BE2C (cell line): ENCODE data around the gene VAMP1.

Experiments
- DNase-seq: peaks from one replicate; pipeline ENCODE4 v3.0.0-alpha.2; 2020
- H3K27me3 ChIP-seq: fragments of 250-450 bp; sonication (Bioruptor Pico); 2 replicates; pipeline ENCODE4 v1.5.1; 2020; ENCODE audit warnings: mild to moderate bottlenecking
- H3K36me3 ChIP-seq: fragments of 250-450 bp; sonication (Bioruptor Pico); 2 replicates; pipeline ENCODE4 v1.5.1; 2020; ENCODE audit warnings: mild to moderate bottlenecking
- H3K4me1 ChIP-seq: fragments of 250-450 bp; sonication (Bioruptor Pico); 2 replicates; pipeline ENCODE4 v1.5.1; 2020
- H3K4me3 ChIP-seq: 2 replicates; pipeline ENCODE4 v1.5.1; 2011; ENCODE audit warnings: low read depth, low read length
- H3K9me3 ChIP-seq: fragments of 250-450 bp; sonication (Bioruptor Pico); 2 replicates; pipeline ENCODE4 v1.5.1; 2020
- TF ChIP-seq, protein P1 (sequence below): IDR thresholded peaks from 2 replicates; pipeline ENCODE4 v1.5.1; 2012; ENCODE audit warnings: mild to moderate bottlenecking, low read depth, low read length

Gene VAMP1

DNA sequence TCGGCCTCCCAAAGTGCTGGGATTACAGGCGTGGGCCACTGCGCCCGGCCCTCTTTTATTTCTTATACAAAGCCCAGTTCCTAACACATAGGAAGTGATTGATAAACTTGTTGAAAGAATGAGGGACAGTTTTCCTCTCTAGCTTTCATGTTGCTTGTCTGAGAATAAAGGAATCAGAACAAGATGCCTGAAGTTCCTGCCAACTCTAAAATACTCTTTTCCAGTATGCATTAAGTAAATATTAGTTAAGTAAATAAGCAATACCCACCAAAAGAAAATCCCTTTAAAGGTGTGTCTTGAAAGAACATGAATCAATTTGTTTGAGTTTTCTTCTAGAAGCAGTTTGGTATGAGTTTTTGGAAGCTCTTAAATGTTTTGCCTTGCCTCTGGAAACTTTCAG is 50.1 kb downstream of the VAMP1 start:
- no peak for DNase-seq
- H3K27me3 ChIP-seq: no peaks in the 10 kb centered on the region; the same call in 1 of the 2 replicates
- peaks cover 3% of the 10 kb centered on the region; the same call in 1 of the 2 replicates for H3K9me3 ChIP-seq
- no peak overlapping the region for H3K4me3 ChIP-seq
- no peaks in the 10 kb centered on the region for H3K4me1 ChIP-seq
- no peaks in the 10 kb centered on the region for H3K36me3 ChIP-seq
- TF ChIP-seq, protein P1, sequence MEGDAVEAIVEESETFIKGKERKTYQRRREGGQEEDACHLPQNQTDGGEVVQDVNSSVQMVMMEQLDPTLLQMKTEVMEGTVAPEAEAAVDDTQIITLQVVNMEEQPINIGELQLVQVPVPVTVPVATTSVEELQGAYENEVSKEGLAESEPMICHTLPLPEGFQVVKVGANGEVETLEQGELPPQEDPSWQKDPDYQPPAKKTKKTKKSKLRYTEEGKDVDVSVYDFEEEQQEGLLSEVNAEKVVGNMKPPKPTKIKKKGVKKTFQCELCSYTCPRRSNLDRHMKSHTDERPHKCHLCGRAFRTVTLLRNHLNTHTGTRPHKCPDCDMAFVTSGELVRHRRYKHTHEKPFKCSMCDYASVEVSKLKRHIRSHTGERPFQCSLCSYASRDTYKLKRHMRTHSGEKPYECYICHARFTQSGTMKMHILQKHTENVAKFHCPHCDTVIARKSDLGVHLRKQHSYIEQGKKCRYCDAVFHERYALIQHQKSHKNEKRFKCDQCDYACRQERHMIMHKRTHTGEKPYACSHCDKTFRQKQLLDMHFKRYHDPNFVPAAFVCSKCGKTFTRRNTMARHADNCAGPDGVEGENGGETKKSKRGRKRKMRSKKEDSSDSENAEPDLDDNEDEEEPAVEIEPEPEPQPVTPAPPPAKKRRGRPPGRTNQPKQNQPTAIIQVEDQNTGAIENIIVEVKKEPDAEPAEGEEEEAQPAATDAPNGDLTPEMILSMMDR: no peak

DNA sequence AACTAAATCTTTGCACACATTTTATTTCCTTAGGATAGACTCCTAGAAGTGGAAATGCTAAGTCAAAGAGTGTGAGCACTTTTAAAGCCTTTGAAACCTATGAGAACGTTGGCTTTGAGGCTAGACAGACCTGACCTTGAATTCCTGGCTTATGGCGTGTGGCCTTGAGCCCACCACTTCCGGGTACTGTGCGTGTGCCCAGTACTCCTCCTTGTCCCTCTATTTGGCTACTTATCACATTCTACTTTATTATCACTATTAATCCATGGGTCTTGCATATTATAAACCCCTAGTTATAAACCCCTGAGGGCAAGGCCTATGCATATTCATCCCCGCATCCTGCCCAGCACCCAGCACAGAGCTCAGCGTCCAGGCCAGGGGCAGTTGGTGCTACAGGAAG is 51.7 kb downstream of the VAMP1 start:
- TF ChIP-seq, protein P1: no peak
- no peak for DNase-seq
- H3K4me3 ChIP-seq: no peak overlapping the region
- no peaks in the 10 kb centered on the region for H3K4me1 ChIP-seq
- H3K36me3 ChIP-seq: no peaks in the 10 kb centered on the region
- H3K9me3 ChIP-seq: peaks cover 3% of the 10 kb centered on the region; the same call in 1 of the 2 replicates
- no peaks in the 10 kb centered on the region; the same call in 1 of the 2 replicates for H3K27me3 ChIP-seq

DNA sequence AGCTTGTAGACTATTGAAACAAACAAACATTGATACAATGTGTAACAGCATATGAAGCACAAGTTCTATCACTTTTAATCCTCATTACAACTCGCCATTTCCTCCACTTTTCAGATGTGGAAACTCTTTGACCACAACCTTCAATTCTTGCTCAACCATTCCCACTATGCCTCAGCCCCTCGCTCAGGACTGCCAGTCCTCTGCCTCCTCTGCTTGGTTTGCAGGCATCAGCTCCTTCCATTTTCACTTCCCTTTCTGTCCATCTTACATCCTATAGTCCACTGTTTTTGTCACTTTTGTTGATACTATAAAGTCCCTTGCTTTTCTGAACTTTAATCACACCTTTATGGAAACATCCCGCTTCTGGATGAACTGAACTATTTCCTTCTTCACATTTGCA is 53.9 kb downstream of the VAMP1 start:
- no peaks in the 10 kb centered on the region for H3K36me3 ChIP-seq
- H3K27me3 ChIP-seq: no peaks in the 10 kb centered on the region; the same call in 1 of the 2 replicates
- H3K9me3 ChIP-seq: peaks cover 3% of the 10 kb centered on the region; the same call in 1 of the 2 replicates
- DNase-seq: no peak
- H3K4me1 ChIP-seq: no peaks in the 10 kb centered on the region
- no peak overlapping the region for H3K4me3 ChIP-seq
- TF ChIP-seq, protein P1: no peak
